ENCODE results near the gene MATR3.

DNA sequence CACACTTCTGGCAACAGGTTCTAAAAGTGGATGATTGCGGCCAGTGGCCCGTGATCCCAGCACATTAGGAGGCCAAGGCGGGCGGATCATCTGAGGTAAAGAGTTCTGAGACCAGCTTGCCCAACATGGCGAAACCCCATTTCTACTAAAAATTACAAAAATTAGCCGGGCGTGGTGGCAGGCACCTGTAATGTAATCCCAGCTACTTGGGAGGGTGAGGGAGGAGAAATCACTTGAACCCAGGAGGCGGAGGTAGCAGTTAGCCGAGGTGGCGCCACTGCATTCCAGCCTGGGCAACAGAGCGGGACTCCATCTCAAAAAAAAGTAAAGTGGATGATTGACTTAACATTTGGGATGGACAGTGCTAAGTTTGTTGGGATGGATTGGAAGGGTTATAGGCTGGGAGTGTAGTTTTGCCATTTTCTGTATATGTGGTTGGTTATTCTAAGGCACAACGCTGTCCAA is 3.4 kb downstream of the MATR3 start:
- TF ChIP-seq, protein P1, sequence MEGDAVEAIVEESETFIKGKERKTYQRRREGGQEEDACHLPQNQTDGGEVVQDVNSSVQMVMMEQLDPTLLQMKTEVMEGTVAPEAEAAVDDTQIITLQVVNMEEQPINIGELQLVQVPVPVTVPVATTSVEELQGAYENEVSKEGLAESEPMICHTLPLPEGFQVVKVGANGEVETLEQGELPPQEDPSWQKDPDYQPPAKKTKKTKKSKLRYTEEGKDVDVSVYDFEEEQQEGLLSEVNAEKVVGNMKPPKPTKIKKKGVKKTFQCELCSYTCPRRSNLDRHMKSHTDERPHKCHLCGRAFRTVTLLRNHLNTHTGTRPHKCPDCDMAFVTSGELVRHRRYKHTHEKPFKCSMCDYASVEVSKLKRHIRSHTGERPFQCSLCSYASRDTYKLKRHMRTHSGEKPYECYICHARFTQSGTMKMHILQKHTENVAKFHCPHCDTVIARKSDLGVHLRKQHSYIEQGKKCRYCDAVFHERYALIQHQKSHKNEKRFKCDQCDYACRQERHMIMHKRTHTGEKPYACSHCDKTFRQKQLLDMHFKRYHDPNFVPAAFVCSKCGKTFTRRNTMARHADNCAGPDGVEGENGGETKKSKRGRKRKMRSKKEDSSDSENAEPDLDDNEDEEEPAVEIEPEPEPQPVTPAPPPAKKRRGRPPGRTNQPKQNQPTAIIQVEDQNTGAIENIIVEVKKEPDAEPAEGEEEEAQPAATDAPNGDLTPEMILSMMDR (IDR thresholded peaks at IDR 0.05): no peak
- no peak for TF ChIP-seq POLR2A (IDR thresholded peaks at IDR 0.05)

Data from uterus (tissue), 2 donors.